Hepatocyte (in vitro differentiated cells): Measurements from ENCODE around the gene FLRT1.

ENCODE experiments used
- CTCF ChIP-seq: fragments of 200-600 bp; sonication (generic); IDR thresholded peaks from 2 replicates; pipeline ENCODE4 v1.5.1; 2016; ENCODE audit warnings: antibody characterized with exemption, mild to moderate bottlenecking; ENCODE audit not compliant: poor library complexity
- EZH2 ChIP-seq: fragments of 200-600 bp; sonication (generic); IDR thresholded peaks from 2 replicates; pipeline ENCODE4 v1.6.1; 2016; ENCODE audit warnings: antibody characterized with exemption, mild to moderate bottlenecking, borderline replicate concordance
- EZH2phosphoT487 ChIP-seq: fragments of 200-600 bp; sonication (generic); IDR thresholded peaks from one replicate; pipeline ENCODE4 v1.6.1; 2018; ENCODE audit warnings: antibody characterized with exemption, mild to moderate bottlenecking, low read depth, moderate library complexity; ENCODE audit not compliant: unreplicated experiment, severe bottlenecking

DNA sequence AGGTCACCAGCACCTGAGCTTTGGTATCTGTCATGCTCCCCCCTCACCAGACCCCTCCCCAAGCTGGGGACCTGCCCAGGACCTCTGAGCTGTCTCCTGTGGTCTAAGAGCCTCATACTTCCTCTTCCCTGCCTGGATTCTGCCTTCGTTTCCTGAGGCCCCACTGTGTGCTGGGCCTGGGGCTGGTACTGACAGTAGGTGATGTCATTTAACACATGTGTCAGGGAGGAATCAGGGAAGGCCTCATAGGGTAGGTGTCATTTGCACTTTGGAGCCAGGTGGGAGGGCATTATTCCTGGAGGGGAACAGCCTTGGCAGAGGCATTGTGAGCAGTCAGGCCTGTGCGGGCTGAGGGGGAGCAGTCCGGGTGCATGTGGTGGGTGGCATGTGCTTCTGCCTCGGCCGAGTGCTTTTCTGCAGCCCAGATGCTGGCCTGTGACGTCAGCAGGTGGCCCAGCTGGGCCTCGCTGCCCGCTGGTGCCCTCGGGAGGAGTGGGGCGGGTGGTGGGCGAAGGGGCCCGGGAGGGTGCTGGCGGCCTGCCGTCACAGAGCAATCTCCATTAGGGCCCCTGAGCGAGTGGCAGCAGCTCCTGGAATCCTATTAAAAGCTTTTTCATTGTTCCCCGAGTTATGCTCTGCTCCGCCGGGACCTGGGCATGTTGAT, 9.1 kb downstream of the FLRT1 start:
- no peak for TF ChIP-seq CTCF
- no peak for TF ChIP-seq EZH2
- no peak for TF ChIP-seq EZH2phosphoT487
